ENCODE data around the gene SEPTIN6. TPM values are rescaled to one million over a fixed set of nuclear protein-coding genes. Genes with fewer than 3 reads are reported as not detected.

Gene SEPTIN6
- total and polyA plus RNA-seq, 10 donors = 45.1 to 139 (median 97.3) TPM

- H3K9me3 ChIP-seq = no peaks in the 10 kb centered on the region
- TF ChIP-seq CTCF (IDR thresholded peaks at IDR 0.05 in 8 of 11, conservative IDR thresholded peaks at IDR 0.05 in 3 of 11) = peak in 3 of 11 experiments; percentile 12 to 17 (median 15)
- TF ChIP-seq POLR2AphosphoS5 (IDR thresholded peaks at IDR 0.05) = peak; percentile 1 to 75 (median 74)
- TF ChIP-seq POLR2A (IDR thresholded peaks at IDR 0.05) = no peak
- H3K27ac ChIP-seq = peak overlapping the region; percentile 83 to 98 (median 91)
- peaks cover 19 to 65% (median 33%) of the 10 kb centered on the region in 6 donors for H3K4me1 ChIP-seq
- intact Hi-C loops (cut with DNase I; ENCODE audit: low total_unique reads) = loop anchor here (10.0 kb wide), 1 partner anchor 78 kb away; no protein-coding TSS in a partner anchor
- no peaks in the 10 kb centered on the region for H3K36me3 ChIP-seq
- DNase-seq = peak; percentile 90
- WGBS, 5 donors = 0 to 20% (median 2%) methylated on average over 11 to 66 of the region's 66 CpGs
- H3K27me3 ChIP-seq (replicated peaks in 1 of 7) = peaks cover 0 to 5% (median 0%) of the 10 kb centered on the region in 7 donors
- H3K4me3 ChIP-seq = peak overlapping the region; percentile 67 to 96 (median 79)
Measured at GRCh38 chrX:119692191-119693039, 553 bp downstream of the SEPTIN6 start.

GRCh38 chrX:119690921-119691716 lies 1.8 kb downstream of the SEPTIN6 start:
- intact Hi-C loops (cut with DNase I; ENCODE audit: low total_unique reads) = loop anchor here (10.0 kb wide), 1 partner anchor 76 kb away; no protein-coding TSS in a partner anchor
- TF ChIP-seq POLR2A (IDR thresholded peaks at IDR 0.05) (no peak), CTCF (IDR thresholded peaks at IDR 0.05 in 8 of 11, conservative IDR thresholded peaks at IDR 0.05 in 3 of 11) (no peak), POLR2AphosphoS5 (IDR thresholded peaks at IDR 0.05) (no peak)

GRCh38 chrX:119688911-119689321 lies 4.1 kb downstream of the SEPTIN6 start:
- intact Hi-C loops (cut with DNase I; ENCODE audit: low total_unique reads) = no loop called here
- peaks cover 38 to 86% (median 61%) of the 10 kb centered on the region in 6 donors for H3K4me1 ChIP-seq
- H3K9me3 ChIP-seq = no peaks in the 10 kb centered on the region
- H3K27ac ChIP-seq = peak overlapping the region in 7 of 8 donors; percentile 51 to 98 (median 93)
- H3K27me3 ChIP-seq (replicated peaks in 1 of 7) = no peaks in the 10 kb centered on the region
- DNase-seq = no peak
- TF ChIP-seq CTCF (IDR thresholded peaks at IDR 0.05 in 8 of 11, conservative IDR thresholded peaks at IDR 0.05 in 3 of 11) (no peak), POLR2AphosphoS5 (IDR thresholded peaks at IDR 0.05) (no peak)
- H3K4me3 ChIP-seq = peak overlapping the region in 2 of 8 donors; percentile 19 to 96
- H3K36me3 ChIP-seq = no peaks in the 10 kb centered on the region
- 29 to 60% (median 49%) methylated on average over 3 to 4 of the region's 4 CpGs for WGBS, 5 donors

More at GRCh38 chrX:119690921-119691716, 1.8 kb downstream of the SEPTIN6 start:
- Histone ChIP-seq H3K4me3 (peak overlapping the region; percentile 67 to 96 (median 79)), H3K36me3 (no peaks in the 10 kb centered on the region), H3K27ac (peak overlapping the region in 7 of 8 donors; percentile 86 to 98 (median 93)), H3K27me3 (replicated peaks in 1 of 7) (peaks cover 0 to 5% (median 0%) of the 10 kb centered on the region in 7 donors), H3K4me1 (peaks cover 32 to 78% (median 46%) of the 10 kb centered on the region in 6 donors), H3K9me3 (no peaks in the 10 kb centered on the region)
- 8 to 40% (median 9%) methylated on average over 8 of the region's 8 CpGs for WGBS, 5 donors
- no peak for DNase-seq
